T-cell (primary cell): ENCODE data around the gene MYO5C. TPM values are rescaled to one million over a fixed set of nuclear protein-coding genes. Genes with fewer than 3 reads are reported as not detected.
A peak's percentile ranks its signal among the peaks of the same experiment; 100 is the strongest.

Experiments
- ATAC-seq, 4 experiments: fragments of 200-7000 bp in 3 of 4; fragments of 150-1000 bp in 1 of 4; cut with Tn5 transposase; replicated peaks in 1 of 4; 1 replicate in 3 of 4; 2 replicates in 1 of 4; pipeline ENCODE4 v1.10.0; 2021; ENCODE audit warnings: moderate library complexity in 3 of 4, mild to moderate bottlenecking in 2 of 4, moderate number of reproducible peaks in 1 of 4
- CTCF ChIA-PET, 2 donors: fragments of 300-600 bp; sonication (Branson Sonifier 250); formaldehyde crosslinking; loops; one replicate each; lab custom pipeline; 2022; ENCODE audit warnings: antibody characterized with exemption in 2 of 2; lab: Charles Lee
- POLR2A ChIA-PET, 2 donors: fragments of 300-600 bp; sonication (Branson Sonifier 250); formaldehyde crosslinking; loops; one replicate each; lab custom pipeline; 2022; ENCODE audit warnings: antibody characterized with exemption in 2 of 2; lab: Charles Lee
- DNase-seq, 35 experiments: peaks; one replicate each; pipeline versions ENCODE4 v3.0.0 to v3.0.0-alpha.2; 2013 to 2023
- H3K27ac ChIP-seq: one replicate; pipeline ENCODE4 v1.5.1; 2013; ENCODE audit warnings: low read length
- H3K27me3 ChIP-seq, 2 experiments: replicated peaks in 1 of 2; 1 replicate in 1 of 2; 2 replicates in 1 of 2; pipeline versions ENCODE4 v1.6.1 to v1.7.0; 2013; ENCODE audit warnings: low read length in 1 of 2, mixed read lengths in 1 of 2; ENCODE audit not compliant: control insufficient read depth in 2 of 2, insufficient read depth in 2 of 2; ENCODE audit errors: extremely low read depth in 1 of 2
- H3K36me3 ChIP-seq, 2 donors: 1 replicate in 1 of 2; 2 replicates in 1 of 2; pipeline versions ENCODE4 v1.6.1 to v1.7.0; 2013; ENCODE audit warnings: low read length in 1 of 2; ENCODE audit not compliant: control insufficient read depth in 2 of 2, insufficient read depth in 1 of 2; ENCODE audit errors: extremely low read depth in 1 of 2
- H3K4me1 ChIP-seq, 2 experiments: 1 replicate in 1 of 2; 2 replicates in 1 of 2; pipeline versions ENCODE4 v1.6.1 to v1.7.0; 2013; ENCODE audit warnings: low read length in 2 of 2, mixed read lengths in 1 of 2; ENCODE audit not compliant: insufficient read depth in 2 of 2, control insufficient read depth in 1 of 2; ENCODE audit errors: extremely low read depth in 1 of 2
- H3K4me3 ChIP-seq, 2 donors: 1 replicate in 1 of 2; 2 replicates in 1 of 2; pipeline versions ENCODE4 v1.5.1 to v1.7.0; 2013; ENCODE audit warnings: mild to moderate bottlenecking in 2 of 2, low read length in 1 of 2, moderate library complexity in 1 of 2; ENCODE audit not compliant: control insufficient read depth in 1 of 2; ENCODE audit errors: extremely low read depth in 1 of 2
- H3K9me3 ChIP-seq: 2 replicates; pipeline ENCODE4 v1.7.0; 2013
- H3K27ac Mint-ChIP-seq, 2 donors: one replicate each; pipeline ENCODE4 v1.8.0; 2020 to 2021; ENCODE audit warnings: mild to moderate bottlenecking in 2 of 2, mixed read lengths in 2 of 2
- H3K27me3 Mint-ChIP-seq, 2 donors: one replicate each; pipeline ENCODE4 v1.8.0; 2021 to 2022; ENCODE audit warnings: mixed read lengths in 2 of 2
- H3K36me3 Mint-ChIP-seq: one replicate; pipeline ENCODE4 v1.8.0; 2021; ENCODE audit warnings: mixed read lengths
- H3K4me1 Mint-ChIP-seq, 3 donors: one replicate each; pipeline ENCODE4 v1.8.0; 2020 to 2022; ENCODE audit warnings: mixed read lengths in 3 of 3, mild to moderate bottlenecking in 1 of 3
- H3K4me3 Mint-ChIP-seq, 3 donors: one replicate each; pipeline ENCODE4 v1.8.0; 2020 to 2022; ENCODE audit warnings: mild to moderate bottlenecking in 3 of 3, mixed read lengths in 3 of 3, moderate library complexity in 3 of 3
- H3K9me3 Mint-ChIP-seq, 3 donors: one replicate each; pipeline ENCODE4 v1.8.0; 2020 to 2022; ENCODE audit warnings: mixed read lengths in 3 of 3
- WGBS: methylation state at CpG from one replicate; pipeline ENCODE4 v1.1.5; 2013; ENCODE audit warnings: missing lambda C conversion rate; ENCODE audit not compliant: insufficient coverage; 5-methylcytosine and 5-hydroxymethylcytosine counted together
- total RNA-seq, 35 experiments: library from RNA in 6 of 35; stranded (reverse) in 6 of 35; fragments of 120-200 nt in 1 of 35; gene quantifications; one replicate each; pipeline versions ENCODE4 v1.2.1 to v1.2.4 and lab custom pipeline; 2013 to 2026

MYO5C gene
- total RNA-seq, 5 donors from 2014 or later (not counting 1 experiment from before 2014, with no cell fraction given): 0.33 to 0.73 (median 0.53) TPM

GRCh38 chr15:52309154-52309548 lies 13.5 kb upstream of the MYO5C start:
- Histone ChIP-seq H3K9me3 (no peaks in the 10 kb centered on the region), H3K27ac (no peak overlapping the region), H3K36me3 (peaks cover 0 to 32% of the 10 kb centered on the region in 2 donors), H3K4me1 (no peaks in the 10 kb centered on the region), H3K27me3 (no peaks in the 10 kb centered on the region), H3K4me3 (no peak overlapping the region)
- DNase-seq: no peak
- no peak for ATAC-seq
- POLR2A ChIA-PET: interaction anchor here in 1 of 2 donors (0.6 kb wide), 1 partner anchor 28 kb away, joined by 7 read pairs; no protein-coding TSS in a partner anchor
- H3K4me1 Mint-ChIP-seq: peaks cover under 1 to 10% (median 5%) of the 10 kb centered on the region in 3 donors
- WGBS: 93% methylated on average over 6 of the region's 6 CpGs
- no peaks in the 10 kb centered on the region for H3K9me3 Mint-ChIP-seq
- CTCF ChIA-PET: no interaction called here
- peaks cover 42% of the 10 kb centered on the region for H3K36me3 Mint-ChIP-seq
- no peak overlapping the region for H3K27ac Mint-ChIP-seq
- no peaks in the 10 kb centered on the region for H3K27me3 Mint-ChIP-seq
- no peak overlapping the region for H3K4me3 Mint-ChIP-seq

DNA sequence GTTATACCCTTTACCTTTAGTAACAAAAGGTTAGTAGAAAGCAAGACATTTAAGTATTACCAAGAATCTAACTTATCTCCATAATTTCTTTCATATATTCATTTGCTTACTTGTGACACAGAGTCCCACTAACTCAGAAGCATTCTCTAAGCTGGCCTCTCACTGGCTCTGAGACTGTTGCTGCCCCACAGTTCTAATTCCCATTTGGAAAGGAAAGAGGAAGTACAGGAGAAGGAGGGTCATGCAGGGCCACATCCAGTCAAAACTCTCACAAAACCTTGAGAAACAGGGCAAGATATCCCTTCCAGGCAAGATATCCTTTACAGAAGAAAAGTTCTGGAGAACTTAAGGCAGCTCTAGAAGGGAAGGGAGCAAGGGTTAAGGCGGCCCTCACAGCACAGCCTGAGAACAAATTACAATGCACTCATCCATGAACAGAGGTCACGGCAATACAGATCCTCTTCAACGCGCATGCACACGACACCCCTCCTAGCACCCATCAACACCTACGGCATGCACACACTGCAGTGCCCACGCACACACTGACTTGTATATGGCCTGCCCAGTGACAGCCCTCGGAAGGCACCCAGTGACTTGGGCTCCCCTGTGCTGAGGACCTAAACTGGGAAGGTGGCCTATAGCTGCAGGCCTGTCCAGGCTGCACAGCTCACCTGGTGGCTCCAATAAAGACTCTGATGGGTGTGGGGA lies 13.0 kb upstream of the MYO5C start:
- 80% methylated on average over 5 of the region's 8 CpGs for WGBS
- DNase-seq: no peak
- Mint-ChIP-seq H3K4me1 (peaks cover 6 to 15% (median 11%) of the 10 kb centered on the region in 3 donors), H3K36me3 (peaks cover 37% of the 10 kb centered on the region), H3K27me3 (no peaks in the 10 kb centered on the region), H3K4me3 (no peak overlapping the region), H3K27ac (no peak overlapping the region), H3K9me3 (no peaks in the 10 kb centered on the region)
- CTCF ChIA-PET: no interaction called here
- H3K36me3 ChIP-seq: peaks cover 0 to 27% of the 10 kb centered on the region in 2 donors
- POLR2A ChIA-PET: interaction anchor here in 1 of 2 donors (0.6 kb wide), 1 partner anchor 27 kb away, joined by 7 read pairs; no protein-coding TSS in a partner anchor
- H3K27ac ChIP-seq: no peak overlapping the region
- no peaks in the 10 kb centered on the region for H3K27me3 ChIP-seq
- H3K9me3 ChIP-seq: no peaks in the 10 kb centered on the region
- no peaks in the 10 kb centered on the region for H3K4me1 ChIP-seq
- no peak overlapping the region for H3K4me3 ChIP-seq
- ATAC-seq: no peak

DNA sequence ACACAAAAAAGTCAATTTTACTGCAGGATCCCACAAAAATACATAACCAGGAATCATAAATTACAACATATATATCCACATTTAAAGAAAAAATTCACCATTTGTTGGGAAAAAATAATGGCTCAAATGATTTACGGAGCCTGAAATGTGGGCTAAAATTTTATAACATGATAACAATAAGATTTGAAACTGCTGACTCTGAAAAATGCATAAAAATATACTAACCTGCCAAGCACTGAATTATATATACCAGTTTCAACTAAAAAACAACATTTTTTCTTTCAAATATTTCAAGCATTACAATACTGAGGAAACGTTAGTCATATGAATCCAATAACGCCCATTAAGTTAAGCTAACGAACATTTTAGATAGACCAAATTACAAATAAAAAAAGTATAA lies 12.2 kb upstream of the MYO5C start:
- DNase-seq (no peak), ATAC-seq (no peak)
- ChIA-PET CTCF (no interaction called here), POLR2A (no interaction called here)
- Histone ChIP-seq H3K36me3 (peaks cover 0 to 21% of the 10 kb centered on the region in 2 donors), H3K4me1 (peaks cover 0 to 4% of the 10 kb centered on the region in 2 experiments), H3K9me3 (no peaks in the 10 kb centered on the region), H3K27me3 (no peaks in the 10 kb centered on the region), H3K27ac (no peak overlapping the region), H3K4me3 (no peak overlapping the region)
- Mint-ChIP-seq H3K36me3 (peaks cover 29% of the 10 kb centered on the region), H3K27ac (no peak overlapping the region), H3K4me1 (peaks cover 11 to 18% (median 15%) of the 10 kb centered on the region in 3 donors), H3K27me3 (no peaks in the 10 kb centered on the region), H3K4me3 (no peak overlapping the region), H3K9me3 (no peaks in the 10 kb centered on the region)
- no CpG with 5 or more reads among the region's 4 CpGs for WGBS

GRCh38 chr15:52306270-52306669 lies 10.7 kb upstream of the MYO5C start:
- no peaks in the 10 kb centered on the region for H3K9me3 ChIP-seq
- H3K4me1 ChIP-seq: peaks cover 0 to 4% of the 10 kb centered on the region in 2 experiments
- Mint-ChIP-seq H3K27ac (no peak overlapping the region), H3K36me3 (peaks cover 23% of the 10 kb centered on the region), H3K4me3 (no peak overlapping the region), H3K9me3 (no peaks in the 10 kb centered on the region), H3K4me1 (peaks cover 11 to 20% (median 15%) of the 10 kb centered on the region in 3 donors), H3K27me3 (no peaks in the 10 kb centered on the region)
- POLR2A ChIA-PET: no interaction called here
- DNase-seq: no peak
- no peaks in the 10 kb centered on the region for H3K27me3 ChIP-seq
- H3K4me3 ChIP-seq: no peak overlapping the region
- no peak overlapping the region for H3K27ac ChIP-seq
- no CpG with 5 or more reads among the region's 1 CpG for WGBS
- ATAC-seq: no peak
- peaks cover 0 to 17% of the 10 kb centered on the region in 2 donors for H3K36me3 ChIP-seq
- CTCF ChIA-PET: no interaction called here

- 100% methylated on average over 1 of the region's 3 CpGs for WGBS
- Histone ChIP-seq H3K36me3 (no peaks in the 10 kb centered on the region), H3K27me3 (no peaks in the 10 kb centered on the region), H3K4me1 (peaks cover 0 to 4% of the 10 kb centered on the region in 2 experiments), H3K4me3 (no peak overlapping the region), H3K27ac (no peak overlapping the region), H3K9me3 (no peaks in the 10 kb centered on the region)
- H3K4me3 Mint-ChIP-seq: no peak overlapping the region
- H3K27me3 Mint-ChIP-seq: peaks cover 0 to 1% of the 10 kb centered on the region in 2 donors
- CTCF ChIA-PET: interaction anchor here in 1 of 2 donors (0.6 kb wide), 1 partner anchor 102 kb away, joined by 3 read pairs; no protein-coding TSS in a partner anchor
- no peaks in the 10 kb centered on the region for H3K9me3 Mint-ChIP-seq
- POLR2A ChIA-PET: no interaction called here
- H3K27ac Mint-ChIP-seq: no peak overlapping the region
- peaks cover 14% of the 10 kb centered on the region for H3K36me3 Mint-ChIP-seq
- peak in 2 of 4 experiments; percentile 36 to 50 for ATAC-seq
- H3K4me1 Mint-ChIP-seq: peaks cover 11 to 20% (median 15%) of the 10 kb centered on the region in 3 donors
- no peak for DNase-seq
Measured at GRCh38 chr15:52303093-52303772, 7.6 kb upstream of the MYO5C start.

- Mint-ChIP-seq H3K27me3 (peaks cover 4 to 6% of the 10 kb centered on the region in 2 donors), H3K27ac (no peak overlapping the region), H3K4me3 (no peak overlapping the region), H3K36me3 (peaks cover 14% of the 10 kb centered on the region), H3K4me1 (peaks cover 11 to 20% (median 15%) of the 10 kb centered on the region in 3 donors), H3K9me3 (no peaks in the 10 kb centered on the region)
- Histone ChIP-seq H3K27ac (no peak overlapping the region), H3K4me3 (no peak overlapping the region), H3K27me3 (peaks cover 0 to 2% of the 10 kb centered on the region in 2 experiments), H3K36me3 (no peaks in the 10 kb centered on the region), H3K9me3 (no peaks in the 10 kb centered on the region), H3K4me1 (peaks cover 0 to 4% of the 10 kb centered on the region in 2 experiments)
- CTCF ChIA-PET: no interaction called here
- ATAC-seq (no peak), DNase-seq (no peak)
- POLR2A ChIA-PET: no interaction called here
- no CpG with 5 or more reads among the region's 2 CpGs for WGBS
Measured at GRCh38 chr15:52301265-52301847, 5.8 kb upstream of the MYO5C start.
